GM18505 (cell line): ENCODE results near the gene ENOSF1.

Source experiments
- ATAC-seq: cut with Tn5 transposase; IDR thresholded peaks from one replicate; pipeline ENCODE4 v1.9.1; 2021; ENCODE audit not compliant: unreplicated experiment
- POLR2A ChIP-seq: IDR thresholded peaks from 4 replicates; pipeline ENCODE4 v1.6.1; 2011; ENCODE audit warnings: borderline replicate concordance; ENCODE audit not compliant: insufficient read depth, insufficient read length; ENCODE audit errors: extremely low read depth

The ENOSF1 gene

DNA sequence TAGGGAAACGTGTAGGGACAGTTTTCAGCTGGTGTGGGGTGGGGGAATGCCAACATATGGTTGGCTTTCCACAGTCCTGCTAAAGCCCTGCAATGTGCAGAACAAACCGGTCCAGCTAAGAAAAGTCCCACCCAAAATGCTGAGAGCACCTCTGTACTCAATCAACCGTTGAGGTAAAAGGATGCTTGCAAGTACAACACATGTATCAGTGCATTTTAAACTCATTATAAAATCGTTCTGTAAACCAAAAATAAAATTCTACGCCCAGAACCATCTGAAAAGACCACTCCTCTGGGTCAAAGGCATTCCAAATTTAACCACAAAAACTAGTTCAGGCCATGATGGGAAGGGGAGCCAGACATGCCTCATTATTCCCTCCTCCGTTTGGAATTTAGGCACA is 57.0 kb downstream of the ENOSF1 start:
- no peak for ATAC-seq
- no peak for TF ChIP-seq POLR2A

DNA sequence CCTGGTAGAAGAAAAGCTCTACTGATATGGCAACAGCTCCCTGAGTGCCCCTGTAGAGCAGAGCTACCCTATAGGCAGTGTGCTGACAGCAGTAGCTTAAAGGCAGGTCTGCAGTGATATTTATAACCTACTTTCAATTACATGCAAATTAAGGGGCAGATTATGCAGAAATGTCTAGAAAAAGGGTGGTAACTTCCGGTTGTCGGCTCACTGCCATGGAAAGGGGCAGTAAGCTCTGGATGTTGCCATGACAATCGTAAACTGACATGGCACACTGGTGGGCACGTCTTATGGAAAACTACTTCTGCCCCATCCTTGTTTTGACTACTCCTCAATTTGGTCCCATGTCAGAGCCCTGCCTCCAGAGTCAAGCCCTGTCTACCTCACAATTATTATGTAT is 57.8 kb downstream of the ENOSF1 start:
- ATAC-seq = no peak
- TF ChIP-seq POLR2A = no peak

DNA sequence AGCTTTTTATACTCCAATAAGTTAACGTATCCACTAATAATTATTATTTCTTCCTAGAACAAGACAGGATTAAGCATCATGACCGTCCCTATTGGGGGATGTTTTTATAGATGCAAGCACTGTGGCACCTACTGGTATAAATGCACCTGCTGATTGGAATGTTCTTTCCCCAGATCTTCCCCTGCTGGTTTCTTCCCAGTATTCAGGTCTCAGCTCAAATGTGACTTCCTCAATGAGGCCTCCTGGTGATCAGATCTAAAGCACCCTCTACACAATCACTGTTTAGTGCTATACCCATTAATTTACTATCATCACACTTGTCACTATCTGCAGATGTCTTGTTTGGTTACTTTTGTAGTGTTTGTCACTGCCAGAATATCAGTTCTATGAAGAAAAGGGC is 58.9 kb downstream of the ENOSF1 start:
- no peak for TF ChIP-seq POLR2A
- no peak for ATAC-seq

DNA sequence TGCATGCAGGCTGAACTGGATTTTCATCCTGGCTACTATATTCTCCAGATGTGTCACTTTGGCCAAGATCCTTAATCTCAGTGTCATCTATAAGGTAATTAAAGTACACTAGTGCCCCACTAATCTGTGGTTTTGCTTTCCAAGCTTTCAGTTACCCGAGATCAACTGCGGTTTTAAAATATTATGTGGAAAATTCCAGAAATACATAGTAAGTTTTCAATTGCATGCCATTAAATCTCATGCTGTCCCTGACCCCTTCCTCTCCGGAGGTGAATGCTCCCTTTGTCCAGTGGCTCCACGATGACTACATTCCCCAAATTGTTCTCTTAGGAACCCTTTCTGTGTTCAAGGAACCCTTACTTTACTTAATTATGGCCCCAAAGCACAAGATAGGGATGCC is 60.3 kb downstream of the ENOSF1 start:
- ATAC-seq = no peak
- no peak for TF ChIP-seq POLR2A

DNA sequence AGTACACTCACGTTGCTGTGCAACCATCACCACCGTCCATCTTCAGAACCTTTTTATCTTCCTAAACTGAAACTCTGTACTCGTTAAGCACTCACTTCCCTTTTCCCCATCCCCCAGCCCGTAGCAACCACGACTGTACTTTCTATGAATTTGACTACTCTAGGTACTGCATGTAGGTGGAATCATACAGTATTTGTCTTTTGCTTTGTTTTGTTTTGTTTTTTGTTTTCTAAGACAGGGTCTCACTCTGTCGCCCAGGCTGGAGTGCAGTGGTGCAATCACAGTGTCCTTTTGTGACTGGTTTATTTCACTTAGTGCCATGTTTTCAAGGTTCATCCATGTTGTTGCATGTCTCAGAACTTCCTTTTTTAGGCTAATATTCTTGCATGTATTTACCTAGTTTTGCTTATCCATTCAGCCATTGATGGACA is 62.0 kb downstream of the ENOSF1 start:
- no peak for TF ChIP-seq POLR2A
- ATAC-seq = peak; percentile 98

DNA sequence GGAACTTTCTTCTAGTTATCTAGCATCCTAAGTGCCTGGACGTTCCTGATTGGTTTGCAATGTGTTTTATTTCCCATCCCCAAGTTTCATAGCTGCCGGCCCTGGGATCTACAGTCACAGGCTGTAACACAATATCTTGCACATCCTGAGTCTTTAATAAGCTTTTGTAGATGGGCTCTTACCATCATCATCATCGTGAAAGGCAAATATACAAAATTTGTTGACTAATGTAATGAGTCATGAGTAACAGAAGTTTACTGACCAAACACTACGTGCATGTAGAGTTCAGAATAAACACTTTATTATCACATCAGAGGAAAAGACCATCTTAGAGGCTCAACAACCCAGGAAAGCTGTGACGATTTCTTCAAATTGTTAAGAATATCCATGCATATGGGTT is 63.1 kb downstream of the ENOSF1 start:
- ATAC-seq = no peak
- TF ChIP-seq POLR2A = no peak

DNA sequence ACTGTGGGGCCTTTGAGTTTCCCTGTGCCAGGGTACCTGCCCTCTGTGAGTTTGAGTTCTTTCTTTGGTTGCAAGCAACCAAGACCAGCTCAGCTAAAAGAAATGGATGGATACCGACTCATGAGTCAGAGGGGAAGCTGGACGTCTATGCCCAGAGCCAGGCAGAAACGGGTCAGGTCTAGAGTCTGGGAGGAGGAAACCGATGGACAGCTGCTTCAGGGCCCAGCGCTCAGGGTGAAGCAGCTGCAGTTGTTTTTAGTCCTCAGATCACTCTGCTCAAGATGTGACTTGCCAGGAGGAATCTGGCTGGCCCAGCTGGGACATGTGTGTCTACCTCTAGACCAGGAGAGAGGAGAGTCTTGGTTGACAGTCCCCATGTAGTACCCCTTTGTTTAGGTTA is 65.1 kb downstream of the ENOSF1 start:
- no peak for TF ChIP-seq POLR2A
- no peak for ATAC-seq

DNA sequence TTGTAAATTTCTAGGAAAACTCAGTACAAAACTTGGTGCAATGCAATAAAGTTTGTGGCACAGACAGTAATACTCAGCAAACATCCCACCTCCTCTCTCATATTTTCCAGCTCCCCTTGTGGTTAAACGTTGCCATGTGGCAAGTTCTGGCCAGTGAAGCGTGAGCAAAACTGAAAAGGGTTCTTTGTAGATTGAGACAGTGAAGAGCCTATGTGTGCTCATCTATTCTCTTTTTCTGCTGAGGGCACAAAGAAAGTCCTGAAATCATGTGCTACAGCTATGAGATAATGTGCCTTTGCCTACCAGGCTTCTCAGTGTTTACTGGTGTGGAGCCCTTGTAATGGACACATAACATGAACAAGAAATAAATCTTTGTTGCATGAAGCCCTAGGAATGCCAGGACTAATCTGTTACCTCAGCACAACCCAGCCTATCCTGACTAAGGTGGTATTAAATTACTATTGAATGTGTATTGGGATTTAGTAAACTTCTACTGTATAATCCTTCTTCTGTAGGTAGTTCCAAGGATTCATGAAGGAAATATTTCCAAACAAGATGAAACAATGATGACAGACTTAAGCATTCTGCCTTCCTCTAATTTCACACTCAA is 67.9 kb downstream of the ENOSF1 start:
- ATAC-seq = peak; percentile 61
- no peak for TF ChIP-seq POLR2A

DNA sequence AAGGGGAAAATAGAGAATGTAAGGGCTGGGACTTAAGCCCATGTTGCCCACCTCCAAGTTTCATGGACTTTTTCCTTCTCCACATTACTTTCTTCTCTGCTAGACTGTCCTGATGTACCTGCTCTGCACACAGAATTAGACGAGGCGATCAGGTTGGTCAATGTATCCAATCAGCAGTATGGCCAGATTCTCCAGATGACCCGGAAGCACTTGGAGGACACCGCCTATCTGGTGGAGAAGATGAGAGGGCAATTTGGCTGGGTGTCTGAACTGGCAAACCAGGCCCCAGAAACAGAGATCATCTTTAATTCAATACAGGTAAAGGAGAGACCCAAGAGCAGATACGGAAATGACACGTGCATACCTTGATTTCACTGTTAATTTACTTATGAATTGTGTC is 71.2 kb downstream of the ENOSF1 start:
- TF ChIP-seq POLR2A = no peak
- no peak for ATAC-seq

DNA sequence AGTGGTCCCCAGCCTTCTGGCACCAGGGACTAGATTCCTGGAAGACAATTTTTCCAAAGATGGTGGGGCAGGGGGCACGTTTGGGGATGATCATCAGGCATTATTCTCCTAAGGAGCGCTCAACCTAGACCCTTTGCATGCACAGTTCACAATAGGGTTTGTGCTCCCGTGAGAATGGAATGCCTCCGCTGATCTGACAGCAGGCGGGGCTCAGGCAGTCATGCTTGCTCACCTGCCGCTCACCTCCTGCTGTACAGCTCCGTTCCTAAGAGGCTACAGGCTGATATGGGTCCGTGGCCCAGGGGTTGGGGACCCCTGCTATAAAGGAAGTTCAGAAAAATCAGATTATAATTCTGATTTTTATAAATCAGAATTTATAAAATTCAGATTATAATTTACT is 77.3 kb downstream of the ENOSF1 start:
- TF ChIP-seq POLR2A = no peak
- ATAC-seq = no peak

DNA sequence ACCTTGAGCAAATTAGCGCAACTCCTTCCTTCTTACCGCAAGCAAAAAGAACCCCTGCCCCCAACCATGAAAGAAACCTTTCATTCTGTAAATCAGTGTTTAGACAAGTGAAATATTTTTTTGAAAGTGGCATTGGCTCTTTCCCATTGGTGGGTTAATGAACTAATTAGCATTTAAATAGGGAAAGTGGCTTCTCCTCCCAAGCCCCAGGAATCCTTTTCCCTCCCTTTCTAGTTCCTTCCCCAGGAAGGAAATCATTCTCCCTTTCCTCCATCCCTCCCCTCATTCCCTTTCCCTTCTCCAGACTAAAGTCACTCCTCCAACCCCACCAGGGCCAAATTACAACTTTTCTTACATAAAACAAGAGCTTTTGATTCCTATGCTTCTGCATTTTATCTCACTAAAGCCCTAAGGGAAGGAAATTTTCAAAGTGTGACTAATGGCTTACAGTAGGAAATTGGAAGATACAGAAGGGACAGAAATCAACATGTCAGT is 77.8 kb downstream of the ENOSF1 start:
- no peak for ATAC-seq
- TF ChIP-seq POLR2A = no peak

DNA sequence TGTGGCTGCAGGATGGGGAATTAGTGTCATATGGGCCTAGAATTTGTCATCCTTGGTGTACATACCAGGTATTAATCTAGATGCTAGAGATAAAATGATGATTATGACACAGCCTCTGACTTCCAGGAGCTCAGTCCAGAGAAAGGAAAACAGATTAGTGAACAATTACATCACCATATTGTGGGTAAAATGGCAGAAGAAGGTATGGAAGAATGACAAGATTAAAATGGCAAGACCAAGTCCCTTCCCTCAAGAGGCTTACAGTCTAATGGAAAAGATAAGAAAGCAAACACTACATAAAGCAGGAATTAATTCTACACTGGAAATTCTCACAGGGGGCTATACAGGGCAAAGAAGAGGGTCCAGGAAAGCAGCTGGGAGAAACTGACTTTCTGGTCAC is 80.9 kb downstream of the ENOSF1 start:
- no peak for ATAC-seq

DNA sequence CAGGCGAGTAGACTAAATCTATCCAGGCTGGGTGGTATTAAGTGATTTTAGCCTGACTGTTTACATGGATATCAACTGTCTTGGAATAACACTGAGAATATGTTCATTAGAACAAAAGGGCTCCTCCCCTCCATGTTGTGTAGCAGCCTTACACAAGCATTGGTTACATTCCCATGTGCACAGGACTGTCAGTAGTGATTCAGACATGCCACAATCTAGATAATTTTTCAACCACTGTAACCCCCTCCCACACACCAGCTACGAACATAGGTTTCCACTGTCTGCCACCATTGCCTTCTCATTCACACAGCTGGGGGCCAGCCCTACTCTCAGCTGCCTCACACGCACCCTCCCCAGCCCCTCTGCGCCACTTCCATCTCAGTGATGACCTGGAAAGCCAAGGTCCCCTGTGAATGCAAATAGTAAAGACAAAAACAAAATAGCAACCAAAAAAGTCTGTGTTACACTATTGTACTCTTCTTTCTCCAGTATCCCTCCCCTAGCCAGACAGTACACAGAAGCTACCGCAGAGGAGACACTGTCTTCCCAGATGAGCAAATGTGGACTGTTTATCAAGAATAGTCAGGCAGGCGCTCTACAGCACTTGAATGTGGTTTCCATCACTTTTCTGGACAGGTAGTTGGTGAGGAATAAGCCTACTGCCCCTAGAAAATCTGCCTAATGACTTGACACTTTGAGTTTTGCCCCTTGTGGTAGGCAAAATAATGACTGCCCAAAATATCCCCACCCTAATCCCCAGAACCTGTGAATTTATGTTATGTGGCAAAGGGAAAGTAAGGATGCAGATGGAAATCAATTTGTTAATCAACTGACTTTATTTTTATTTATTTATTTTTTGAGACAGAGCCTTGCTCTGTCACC is 82.9 kb downstream of the ENOSF1 start:
- ATAC-seq = no peak
- TF ChIP-seq POLR2A = no peak

More for the DNA sequence above, 80.9 kb downstream of the ENOSF1 start:
- TF ChIP-seq POLR2A = no peak

DNA sequence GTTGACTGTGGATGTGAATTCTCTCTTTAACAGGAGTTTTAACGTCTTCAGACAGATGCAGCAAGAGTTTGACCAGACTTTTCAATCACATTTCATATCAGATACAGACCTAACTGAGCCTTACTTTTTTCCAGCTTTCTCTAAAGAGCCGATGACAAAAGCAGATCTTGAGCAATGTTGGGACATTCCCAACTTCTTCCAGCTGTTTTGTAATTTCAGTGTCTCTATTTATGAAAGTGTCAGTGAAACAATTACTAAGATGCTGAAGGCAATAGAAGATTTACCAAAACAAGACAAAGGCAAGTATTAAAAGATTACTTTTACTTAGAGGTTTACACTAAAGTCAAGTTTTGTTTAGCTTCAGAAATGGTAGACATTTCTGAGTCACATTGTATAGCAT is 85.2 kb downstream of the ENOSF1 start:
- no peak for ATAC-seq
- TF ChIP-seq POLR2A = no peak
